GM12874 (cell line): Measurements from ENCODE around the gene ZCCHC24.

Experiments
- TF ChIP-seq, protein P1 (sequence below): IDR thresholded peaks from 2 replicates; pipeline ENCODE4 v1.5.1; 2011; ENCODE audit warnings: low read depth, mild to moderate bottlenecking, control low read depth, low read length, moderate library complexity; ENCODE audit not compliant: insufficient read depth

Gene ZCCHC24

DNA sequence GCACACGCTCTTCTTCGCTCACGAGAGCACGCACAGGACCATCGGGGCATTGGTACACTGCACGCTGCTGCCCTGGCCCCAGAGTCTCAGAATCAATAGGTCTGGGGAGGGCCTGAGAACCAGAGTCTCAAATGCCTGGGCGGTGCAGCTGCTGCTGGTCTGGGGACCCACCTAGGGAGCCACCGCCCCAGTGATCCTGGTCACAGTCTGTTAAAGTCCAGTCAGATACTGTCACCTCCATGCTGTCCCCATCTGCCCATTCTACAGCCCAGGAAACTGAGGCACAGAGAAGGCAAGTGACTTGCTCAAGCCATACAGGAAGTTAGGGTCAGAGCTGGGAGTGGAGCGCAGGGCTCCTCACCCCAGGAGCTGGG, 38.0 kb downstream of the ZCCHC24 start:
- TF ChIP-seq, protein P1, sequence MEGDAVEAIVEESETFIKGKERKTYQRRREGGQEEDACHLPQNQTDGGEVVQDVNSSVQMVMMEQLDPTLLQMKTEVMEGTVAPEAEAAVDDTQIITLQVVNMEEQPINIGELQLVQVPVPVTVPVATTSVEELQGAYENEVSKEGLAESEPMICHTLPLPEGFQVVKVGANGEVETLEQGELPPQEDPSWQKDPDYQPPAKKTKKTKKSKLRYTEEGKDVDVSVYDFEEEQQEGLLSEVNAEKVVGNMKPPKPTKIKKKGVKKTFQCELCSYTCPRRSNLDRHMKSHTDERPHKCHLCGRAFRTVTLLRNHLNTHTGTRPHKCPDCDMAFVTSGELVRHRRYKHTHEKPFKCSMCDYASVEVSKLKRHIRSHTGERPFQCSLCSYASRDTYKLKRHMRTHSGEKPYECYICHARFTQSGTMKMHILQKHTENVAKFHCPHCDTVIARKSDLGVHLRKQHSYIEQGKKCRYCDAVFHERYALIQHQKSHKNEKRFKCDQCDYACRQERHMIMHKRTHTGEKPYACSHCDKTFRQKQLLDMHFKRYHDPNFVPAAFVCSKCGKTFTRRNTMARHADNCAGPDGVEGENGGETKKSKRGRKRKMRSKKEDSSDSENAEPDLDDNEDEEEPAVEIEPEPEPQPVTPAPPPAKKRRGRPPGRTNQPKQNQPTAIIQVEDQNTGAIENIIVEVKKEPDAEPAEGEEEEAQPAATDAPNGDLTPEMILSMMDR: no peak

DNA sequence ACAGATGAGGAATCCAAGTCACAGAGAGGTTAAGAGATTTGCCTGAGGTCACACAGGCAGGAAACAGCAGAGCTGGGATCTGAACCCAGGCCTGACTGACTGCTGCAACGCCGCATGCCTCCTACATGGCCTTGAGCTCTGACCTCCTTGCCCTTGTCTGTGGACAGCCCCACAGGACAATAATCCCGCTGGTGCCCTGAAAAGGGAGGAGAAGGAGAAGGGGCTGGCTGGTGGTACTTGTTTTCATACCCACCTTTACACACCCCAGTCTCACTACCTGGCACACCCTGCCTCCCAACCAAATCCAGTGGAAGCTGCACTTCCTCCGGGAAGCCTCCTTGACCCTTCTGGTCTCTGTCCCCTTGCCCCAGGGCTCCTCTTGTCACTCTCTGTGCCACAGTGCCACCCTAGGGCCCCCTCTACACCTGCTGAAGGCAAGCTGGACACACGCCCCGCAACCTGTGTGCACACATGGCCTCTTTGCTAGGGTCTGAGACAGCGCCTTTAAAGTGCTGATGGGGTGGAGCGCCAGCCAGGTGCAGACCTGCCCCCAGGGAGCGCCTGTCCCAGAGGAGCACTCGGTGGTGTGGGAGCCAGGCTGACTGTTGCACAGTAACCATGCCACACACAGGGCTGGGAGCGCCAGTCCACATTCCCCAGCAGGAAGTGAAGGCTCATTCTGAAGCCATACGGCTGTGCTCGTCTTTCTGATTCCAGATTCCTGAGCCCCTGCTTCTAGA, 38.6 kb downstream of the ZCCHC24 start:
- TF ChIP-seq, protein P1: no peak

DNA sequence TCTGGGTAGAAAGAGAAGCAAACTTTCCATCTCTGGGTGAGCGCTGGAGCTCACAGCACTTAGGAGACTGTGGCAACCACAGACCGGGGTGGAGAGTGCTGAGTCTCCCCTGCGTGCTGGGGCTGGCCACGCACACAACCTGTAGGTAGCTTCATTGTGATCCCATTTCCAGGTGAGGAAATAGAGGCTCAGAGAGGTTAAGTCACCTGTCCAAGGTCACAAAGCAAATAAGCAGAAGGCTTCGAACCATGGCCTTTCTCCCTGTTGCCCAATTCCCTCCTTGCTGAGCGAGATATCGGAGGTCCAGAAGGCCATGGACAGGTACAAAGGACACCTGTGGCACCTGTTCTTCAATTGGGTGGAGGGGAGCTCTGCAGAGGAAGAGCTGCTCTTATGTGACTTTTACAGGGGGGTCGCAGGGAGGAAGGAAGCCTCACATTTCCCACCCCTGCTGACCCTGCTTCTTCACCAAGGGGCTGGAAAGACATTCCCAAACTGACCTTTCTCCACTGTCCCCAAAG, 39.4 kb downstream of the ZCCHC24 start:
- TF ChIP-seq, protein P1: no peak

DNA sequence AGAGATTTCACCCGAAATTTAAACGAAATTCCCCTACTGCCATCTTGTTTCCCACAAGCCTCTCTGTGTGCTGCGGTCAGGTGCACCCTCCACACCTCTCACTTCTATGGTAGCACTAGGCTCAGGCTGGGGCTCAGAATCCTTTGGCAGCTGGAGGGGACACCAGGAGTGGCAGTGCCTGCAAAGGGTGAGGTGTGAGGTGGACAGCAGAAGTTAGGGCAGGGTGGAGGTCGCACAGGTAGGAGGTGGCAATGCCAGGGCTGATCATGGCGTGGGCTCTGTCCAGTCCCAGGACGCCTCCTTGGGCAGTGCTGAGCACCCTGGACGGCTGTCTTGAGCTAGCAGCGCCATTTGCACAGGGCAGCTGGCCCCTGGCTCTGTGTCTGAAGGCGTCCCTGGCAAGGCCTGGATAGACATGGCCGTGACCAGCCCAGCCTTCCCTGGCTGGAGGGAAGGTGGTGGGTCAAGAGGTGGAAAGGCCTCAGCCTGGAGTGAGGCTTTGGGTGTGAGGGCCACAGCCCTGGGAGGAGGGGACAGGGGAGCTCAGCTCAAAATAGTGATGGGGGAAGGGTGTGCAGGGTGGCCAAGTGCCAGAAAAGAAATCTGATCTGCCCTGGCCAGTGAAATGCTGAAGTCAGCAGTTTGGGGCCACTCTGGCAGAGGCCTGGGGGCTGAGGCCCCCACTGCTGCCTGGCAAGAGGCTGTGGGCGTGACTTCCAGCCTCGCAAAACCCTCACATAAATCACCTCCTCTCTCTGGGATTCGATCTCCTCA, 40.0 kb downstream of the ZCCHC24 start:
- TF ChIP-seq, protein P1: no peak

DNA sequence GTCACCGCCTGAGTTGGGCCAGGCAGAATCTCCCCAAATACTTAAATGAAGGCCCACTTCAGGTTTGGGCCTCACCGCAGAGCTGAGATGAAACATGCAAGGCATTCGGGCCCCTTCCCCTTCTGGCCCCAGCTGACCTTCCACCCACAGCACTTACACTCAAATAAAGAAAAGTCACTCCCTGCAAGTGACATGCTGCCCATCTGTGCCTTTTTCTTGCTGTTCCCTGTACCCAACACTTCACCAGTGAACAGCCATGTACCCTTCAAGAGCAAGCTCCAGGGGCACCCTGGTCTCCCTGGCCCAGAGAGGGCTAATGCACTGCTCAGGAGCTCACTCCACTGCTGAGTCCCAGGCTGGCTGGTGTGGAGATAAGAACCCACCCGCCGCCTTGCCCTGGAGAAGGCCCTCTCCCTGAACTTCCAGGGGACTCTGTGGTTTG, 40.7 kb downstream of the ZCCHC24 start:
- TF ChIP-seq, protein P1: no peak

DNA sequence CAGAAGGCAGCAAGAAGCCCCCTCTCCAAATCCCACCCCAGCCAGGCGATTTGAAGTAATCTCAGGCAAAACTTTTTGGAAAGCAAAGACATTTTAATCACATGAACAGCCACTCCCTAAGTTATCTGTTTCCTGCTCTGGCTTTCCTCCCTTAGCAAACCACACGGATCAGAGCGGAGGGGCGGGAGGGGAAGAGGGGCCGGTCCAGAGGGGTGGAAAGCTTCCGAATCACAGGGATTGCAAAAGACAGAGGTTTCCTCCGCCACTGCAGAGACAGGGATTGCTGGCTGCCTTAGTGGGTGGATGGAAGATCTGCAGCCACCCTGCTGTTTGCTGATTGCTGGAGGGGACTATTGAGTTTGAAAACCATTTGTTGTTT, 41.2 kb downstream of the ZCCHC24 start:
- TF ChIP-seq, protein P1: no peak

DNA sequence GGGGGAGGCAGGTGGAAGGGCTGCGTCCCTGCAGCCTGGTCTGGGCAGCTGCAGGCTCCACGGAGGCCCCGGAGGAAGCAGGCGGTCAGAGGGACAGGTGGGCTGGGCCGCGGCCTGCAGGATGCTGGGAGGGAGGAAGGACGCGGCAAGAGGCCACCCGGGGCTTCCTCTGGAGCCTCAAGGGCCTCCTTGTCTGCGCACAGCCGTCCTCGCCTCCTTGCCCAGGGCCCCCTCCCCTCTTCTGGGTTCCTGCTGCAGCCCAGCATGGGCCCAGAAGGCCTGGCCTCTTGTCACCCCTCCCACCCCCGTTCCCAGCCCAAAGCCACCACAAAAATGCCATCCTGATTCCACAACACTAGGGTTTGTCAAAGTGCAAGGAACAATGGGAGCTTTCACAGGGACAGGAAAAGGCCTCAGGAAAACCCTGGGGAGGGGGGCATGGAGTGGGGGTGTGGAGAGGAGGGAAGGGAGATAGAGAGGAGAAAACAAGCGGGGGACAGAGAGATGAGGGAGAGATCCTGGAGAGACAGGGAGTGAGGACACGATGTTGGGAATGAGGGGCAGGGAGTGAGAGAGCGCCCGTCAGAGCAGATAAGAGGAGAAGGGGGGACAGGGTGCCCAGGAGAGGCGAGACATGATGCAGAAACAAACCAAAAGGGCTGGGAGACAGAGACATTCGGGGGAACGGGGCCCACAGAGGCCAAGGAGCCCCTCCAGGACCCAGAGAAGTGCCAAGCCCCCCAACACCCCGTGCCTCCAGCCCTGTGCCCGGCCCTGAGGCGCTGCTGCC, 41.8 kb downstream of the ZCCHC24 start:
- TF ChIP-seq, protein P1: no peak
